ENCODE data around the gene AMPD2. TPM values are rescaled to one million over a fixed set of nuclear protein-coding genes. Genes with fewer than 3 reads are reported as not detected.

The AMPD2 gene
- total and polyA plus RNA-seq, 9 of the 15 experiments (the other 6 are each of a cell fraction or from before 2014, with no cell fraction given), result 2.0 to 77.7 (median 28.2) TPM

- TF ChIP-seq, protein P1, sequence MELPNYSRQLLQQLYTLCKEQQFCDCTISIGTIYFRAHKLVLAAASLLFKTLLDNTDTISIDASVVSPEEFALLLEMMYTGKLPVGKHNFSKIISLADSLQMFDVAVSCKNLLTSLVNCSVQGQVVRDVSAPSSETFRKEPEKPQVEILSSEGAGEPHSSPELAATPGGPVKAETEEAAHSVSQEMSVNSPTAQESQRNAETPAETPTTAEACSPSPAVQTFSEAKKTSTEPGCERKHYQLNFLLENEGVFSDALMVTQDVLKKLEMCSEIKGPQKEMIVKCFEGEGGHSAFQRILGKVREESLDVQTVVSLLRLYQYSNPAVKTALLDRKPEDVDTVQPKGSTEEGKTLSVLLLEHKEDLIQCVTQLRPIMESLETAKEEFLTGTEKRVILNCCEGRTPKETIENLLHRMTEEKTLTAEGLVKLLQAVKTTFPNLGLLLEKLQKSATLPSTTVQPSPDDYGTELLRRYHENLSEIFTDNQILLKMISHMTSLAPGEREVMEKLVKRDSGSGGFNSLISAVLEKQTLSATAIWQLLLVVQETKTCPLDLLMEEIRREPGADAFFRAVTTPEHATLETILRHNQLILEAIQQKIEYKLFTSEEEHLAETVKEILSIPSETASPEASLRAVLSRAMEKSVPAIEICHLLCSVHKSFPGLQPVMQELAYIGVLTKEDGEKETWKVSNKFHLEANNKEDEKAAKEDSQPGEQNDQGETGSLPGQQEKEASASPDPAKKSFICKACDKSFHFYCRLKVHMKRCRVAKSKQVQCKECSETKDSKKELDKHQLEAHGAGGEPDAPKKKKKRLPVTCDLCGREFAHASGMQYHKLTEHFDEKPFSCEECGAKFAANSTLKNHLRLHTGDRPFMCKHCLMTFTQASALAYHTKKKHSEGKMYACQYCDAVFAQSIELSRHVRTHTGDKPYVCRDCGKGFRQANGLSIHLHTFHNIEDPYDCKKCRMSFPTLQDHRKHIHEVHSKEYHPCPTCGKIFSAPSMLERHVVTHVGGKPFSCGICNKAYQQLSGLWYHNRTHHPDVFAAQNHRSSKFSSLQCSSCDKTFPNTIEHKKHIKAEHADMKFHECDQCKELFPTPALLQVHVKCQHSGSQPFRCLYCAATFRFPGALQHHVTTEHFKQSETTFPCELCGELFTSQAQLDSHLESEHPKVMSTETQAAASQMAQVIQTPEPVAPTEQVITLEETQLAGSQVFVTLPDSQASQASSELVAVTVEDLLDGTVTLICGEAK (IDR thresholded peaks at IDR 0.05), result no peak
- TF ChIP-seq, protein P1 (CRISPR knock-in tag; IDR thresholded peaks at IDR 0.05), result no peak
- 0 out of 2 replicates have a peak, but pooled peaks have one; percentile 25 for TF ChIP-seq NFE2 (IDR thresholded peaks at IDR 0.05; ENCODE audit: low read depth)
- TF ChIP-seq TCF15 (CRISPR knock-in tag; IDR thresholded peaks at IDR 0.05), result no peak
- TF ChIP-seq C11orf30 (IDR thresholded peaks at IDR 0.05; ENCODE audit: low read depth), result 0 out of 2 replicates have a peak, but pooled peaks have one; percentile 6
- TF ChIP-seq DMBX1 (CRISPR knock-in tag; IDR thresholded peaks at IDR 0.05; ENCODE audit: borderline replicate concordance), result no peak
- no peak for TF ChIP-seq NFXL1 (CRISPR knock-in tag; IDR thresholded peaks at IDR 0.05)
- TF ChIP-seq, protein P2, sequence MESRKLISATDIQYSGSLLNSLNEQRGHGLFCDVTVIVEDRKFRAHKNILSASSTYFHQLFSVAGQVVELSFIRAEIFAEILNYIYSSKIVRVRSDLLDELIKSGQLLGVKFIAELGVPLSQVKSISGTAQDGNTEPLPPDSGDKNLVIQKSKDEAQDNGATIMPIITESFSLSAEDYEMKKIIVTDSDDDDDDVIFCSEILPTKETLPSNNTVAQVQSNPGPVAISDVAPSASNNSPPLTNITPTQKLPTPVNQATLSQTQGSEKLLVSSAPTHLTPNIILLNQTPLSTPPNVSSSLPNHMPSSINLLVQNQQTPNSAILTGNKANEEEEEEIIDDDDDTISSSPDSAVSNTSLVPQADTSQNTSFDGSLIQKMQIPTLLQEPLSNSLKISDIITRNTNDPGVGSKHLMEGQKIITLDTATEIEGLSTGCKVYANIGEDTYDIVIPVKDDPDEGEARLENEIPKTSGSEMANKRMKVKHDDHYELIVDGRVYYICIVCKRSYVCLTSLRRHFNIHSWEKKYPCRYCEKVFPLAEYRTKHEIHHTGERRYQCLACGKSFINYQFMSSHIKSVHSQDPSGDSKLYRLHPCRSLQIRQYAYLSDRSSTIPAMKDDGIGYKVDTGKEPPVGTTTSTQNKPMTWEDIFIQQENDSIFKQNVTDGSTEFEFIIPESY (CRISPR knock-in tag; IDR thresholded peaks at IDR 0.05), result no peak
- TF ChIP-seq CHD1 (IDR thresholded peaks at IDR 0.05; ENCODE audit: low read length), result no peak
- no peak for TF ChIP-seq NONO (IDR thresholded peaks at IDR 0.05; ENCODE audit: low read depth in 2 of 2, low read length in 1 of 2)
- no peak for TF ChIP-seq SMAD3 (CRISPR knock-in tag; conservative IDR thresholded peaks at IDR 0.05)
- TF ChIP-seq ZNF3 (CRISPR knock-in tag; IDR thresholded peaks at IDR 0.05), result no peak
- TF ChIP-seq, protein P3, sequence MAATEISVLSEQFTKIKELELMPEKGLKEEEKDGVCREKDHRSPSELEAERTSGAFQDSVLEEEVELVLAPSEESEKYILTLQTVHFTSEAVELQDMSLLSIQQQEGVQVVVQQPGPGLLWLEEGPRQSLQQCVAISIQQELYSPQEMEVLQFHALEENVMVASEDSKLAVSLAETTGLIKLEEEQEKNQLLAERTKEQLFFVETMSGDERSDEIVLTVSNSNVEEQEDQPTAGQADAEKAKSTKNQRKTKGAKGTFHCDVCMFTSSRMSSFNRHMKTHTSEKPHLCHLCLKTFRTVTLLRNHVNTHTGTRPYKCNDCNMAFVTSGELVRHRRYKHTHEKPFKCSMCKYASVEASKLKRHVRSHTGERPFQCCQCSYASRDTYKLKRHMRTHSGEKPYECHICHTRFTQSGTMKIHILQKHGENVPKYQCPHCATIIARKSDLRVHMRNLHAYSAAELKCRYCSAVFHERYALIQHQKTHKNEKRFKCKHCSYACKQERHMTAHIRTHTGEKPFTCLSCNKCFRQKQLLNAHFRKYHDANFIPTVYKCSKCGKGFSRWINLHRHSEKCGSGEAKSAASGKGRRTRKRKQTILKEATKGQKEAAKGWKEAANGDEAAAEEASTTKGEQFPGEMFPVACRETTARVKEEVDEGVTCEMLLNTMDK (IDR thresholded peaks at IDR 0.05; ENCODE audit: borderline replicate concordance, insufficient read depth, low read depth, low read length, poor library complexity, severe bottlenecking), result no peak
- no peak for TF ChIP-seq ZNF766 (CRISPR knock-in tag; conservative IDR thresholded peaks at IDR 0.05)
Measured at GRCh38 chr1:109603229-109603628, 16.4 kb upstream of the AMPD2 start (continued).
